Skin epidermis (tissue), 12 donors: ENCODE data around the gene IL19.

Experiments used
- H3K27ac ChIP-seq, 21 experiments: fragments of 200-600 bp; sonication (generic) in 11 of 21; one replicate each; pipeline ENCODE4 v1.5.0; 2020; ENCODE audit warnings: mild to moderate bottlenecking in 3 of 21, inconsistent platforms in 2 of 21, moderate library complexity in 2 of 21
- H3K4me3 ChIP-seq, 7 experiments: fragments of 200-600 bp; sonication (generic) in 2 of 7; one replicate each; pipeline ENCODE4 v1.5.0; 2020; ENCODE audit warnings: inconsistent platforms in 2 of 7, mild to moderate bottlenecking in 2 of 7, moderate library complexity in 1 of 7

Gene IL19

GRCh38 chr1:206816390-206817287, 46.1 kb downstream of the IL19 start:
- Histone ChIP-seq H3K4me3 (no peak overlapping the region), H3K27ac (peak overlapping the region in 4 of 21 experiments; percentile 20 to 48 (median 33))

- H3K27ac ChIP-seq: no peak overlapping the region
Measured at GRCh38 chr1:206821493-206821892, 50.9 kb downstream of the IL19 start.

GRCh38 chr1:206823727-206824126, 53.2 kb downstream of the IL19 start:
- no peak overlapping the region for H3K4me3 ChIP-seq
- H3K27ac ChIP-seq: peak overlapping the region in 4 of 21 experiments; percentile 8 to 52 (median 22)

More at GRCh38 chr1:206821493-206821892, 50.9 kb downstream of the IL19 start:
- H3K4me3 ChIP-seq: no peak overlapping the region

GRCh38 chr1:206824331-206824730, 53.8 kb downstream of the IL19 start:
- H3K4me3 ChIP-seq: no peak overlapping the region
- H3K27ac ChIP-seq: peak overlapping the region in 3 of 21 experiments; percentile 20 to 52 (median 24)

- no peak overlapping the region for H3K27ac ChIP-seq
- H3K4me3 ChIP-seq: no peak overlapping the region
Measured at GRCh38 chr1:206826394-206826793, 55.8 kb downstream of the IL19 start.

- Histone ChIP-seq H3K4me3 (no peak overlapping the region), H3K27ac (no peak overlapping the region)
Measured at GRCh38 chr1:206828061-206828460, 57.5 kb downstream of the IL19 start.

- Histone ChIP-seq H3K4me3 (no peak overlapping the region), H3K27ac (no peak overlapping the region)
Measured at GRCh38 chr1:206828765-206829164, 58.2 kb downstream of the IL19 start.

GRCh38 chr1:206829282-206829681, 58.7 kb downstream of the IL19 start:
- H3K4me3 ChIP-seq: no peak overlapping the region
- peak overlapping the region in 1 of 21 experiments; percentile 27 for H3K27ac ChIP-seq

GRCh38 chr1:206829875-206830274, 59.3 kb downstream of the IL19 start:
- Histone ChIP-seq H3K4me3 (no peak overlapping the region), H3K27ac (no peak overlapping the region)

GRCh38 chr1:206831650-206832049, 61.1 kb downstream of the IL19 start:
- H3K27ac ChIP-seq: no peak overlapping the region
- H3K4me3 ChIP-seq: no peak overlapping the region

- no peak overlapping the region for H3K4me3 ChIP-seq
- no peak overlapping the region for H3K27ac ChIP-seq
Measured at GRCh38 chr1:206832352-206832880, 61.8 kb downstream of the IL19 start.

GRCh38 chr1:206833106-206833680, 62.6 kb downstream of the IL19 start:
- Histone ChIP-seq H3K4me3 (no peak overlapping the region), H3K27ac (no peak overlapping the region)

GRCh38 chr1:206833801-206834200, 63.2 kb downstream of the IL19 start:
- Histone ChIP-seq H3K4me3 (no peak overlapping the region), H3K27ac (no peak overlapping the region)

GRCh38 chr1:206834217-206834616, 63.6 kb downstream of the IL19 start:
- Histone ChIP-seq H3K4me3 (no peak overlapping the region), H3K27ac (no peak overlapping the region)

- H3K4me3 ChIP-seq: no peak overlapping the region
Measured at GRCh38 chr1:206834711-206835110, 64.1 kb downstream of the IL19 start.

GRCh38 chr1:206835186-206835585, 64.6 kb downstream of the IL19 start:
- Histone ChIP-seq H3K4me3 (no peak overlapping the region), H3K27ac (no peak overlapping the region)

More at GRCh38 chr1:206834711-206835110, 64.1 kb downstream of the IL19 start:
- no peak overlapping the region for H3K27ac ChIP-seq

GRCh38 chr1:206836111-206836510, 65.5 kb downstream of the IL19 start:
- Histone ChIP-seq H3K4me3 (no peak overlapping the region), H3K27ac (no peak overlapping the region)

GRCh38 chr1:206839006-206839560, 68.5 kb downstream of the IL19 start:
- Histone ChIP-seq H3K4me3 (no peak overlapping the region), H3K27ac (no peak overlapping the region)

- H3K4me3 ChIP-seq: no peak overlapping the region
Measured at GRCh38 chr1:206839857-206840256, 69.3 kb downstream of the IL19 start.

GRCh38 chr1:206841609-206842323, 71.2 kb downstream of the IL19 start:
- H3K4me3 ChIP-seq: no peak overlapping the region
- no peak overlapping the region for H3K27ac ChIP-seq

More at GRCh38 chr1:206839857-206840256, 69.3 kb downstream of the IL19 start:
- H3K27ac ChIP-seq: no peak overlapping the region
